C4-2B (cell line): ENCODE results near the gene TIPARP.
"Not testable (repeated sequence)": the region's sequence is repeated elsewhere in the genome, so short reads cannot be mapped to it uniquely, and the experiment has no call there.

Experiments
- H3K27ac ChIP-seq: fragments of 450-650 bp; 2 replicates; pipeline ENCODE4 v1.5.1; 2017
- ZFX ChIP-seq: fragments of 450-650 bp; IDR thresholded peaks from 2 replicates; pipeline ENCODE4 v1.6.1; 2017
- TF ChIP-seq, protein P1 (sequence below): fragments of 450-650 bp; conservative IDR thresholded peaks from 2 replicates; pipeline ENCODE4 v1.5.1; 2017; ENCODE audit warnings: mild to moderate bottlenecking

Gene TIPARP

DNA sequence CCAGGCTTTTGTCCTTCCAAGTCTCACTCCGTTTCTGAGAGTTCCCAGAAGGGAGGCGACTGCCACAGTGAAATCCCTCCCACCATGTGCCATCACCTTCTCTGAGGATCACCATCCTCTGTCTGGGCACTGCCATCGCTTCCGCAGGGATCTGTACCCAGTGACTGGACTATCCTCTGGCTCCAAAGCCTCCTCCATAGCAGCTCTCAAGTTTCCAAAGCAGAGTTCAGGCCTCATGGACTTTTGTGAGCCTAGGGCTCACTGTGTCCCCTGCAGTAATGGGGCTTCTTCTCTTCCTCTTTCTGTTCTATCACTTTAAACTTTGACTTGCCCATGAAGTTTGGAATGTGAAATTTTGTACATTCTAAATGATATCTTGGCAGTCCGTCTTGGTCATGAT lies 63.9 kb downstream of the TIPARP start:
- no peak overlapping the region for H3K27ac ChIP-seq
- TF ChIP-seq ZFX = no peak
- TF ChIP-seq, protein P1, sequence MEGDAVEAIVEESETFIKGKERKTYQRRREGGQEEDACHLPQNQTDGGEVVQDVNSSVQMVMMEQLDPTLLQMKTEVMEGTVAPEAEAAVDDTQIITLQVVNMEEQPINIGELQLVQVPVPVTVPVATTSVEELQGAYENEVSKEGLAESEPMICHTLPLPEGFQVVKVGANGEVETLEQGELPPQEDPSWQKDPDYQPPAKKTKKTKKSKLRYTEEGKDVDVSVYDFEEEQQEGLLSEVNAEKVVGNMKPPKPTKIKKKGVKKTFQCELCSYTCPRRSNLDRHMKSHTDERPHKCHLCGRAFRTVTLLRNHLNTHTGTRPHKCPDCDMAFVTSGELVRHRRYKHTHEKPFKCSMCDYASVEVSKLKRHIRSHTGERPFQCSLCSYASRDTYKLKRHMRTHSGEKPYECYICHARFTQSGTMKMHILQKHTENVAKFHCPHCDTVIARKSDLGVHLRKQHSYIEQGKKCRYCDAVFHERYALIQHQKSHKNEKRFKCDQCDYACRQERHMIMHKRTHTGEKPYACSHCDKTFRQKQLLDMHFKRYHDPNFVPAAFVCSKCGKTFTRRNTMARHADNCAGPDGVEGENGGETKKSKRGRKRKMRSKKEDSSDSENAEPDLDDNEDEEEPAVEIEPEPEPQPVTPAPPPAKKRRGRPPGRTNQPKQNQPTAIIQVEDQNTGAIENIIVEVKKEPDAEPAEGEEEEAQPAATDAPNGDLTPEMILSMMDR = no peak

DNA sequence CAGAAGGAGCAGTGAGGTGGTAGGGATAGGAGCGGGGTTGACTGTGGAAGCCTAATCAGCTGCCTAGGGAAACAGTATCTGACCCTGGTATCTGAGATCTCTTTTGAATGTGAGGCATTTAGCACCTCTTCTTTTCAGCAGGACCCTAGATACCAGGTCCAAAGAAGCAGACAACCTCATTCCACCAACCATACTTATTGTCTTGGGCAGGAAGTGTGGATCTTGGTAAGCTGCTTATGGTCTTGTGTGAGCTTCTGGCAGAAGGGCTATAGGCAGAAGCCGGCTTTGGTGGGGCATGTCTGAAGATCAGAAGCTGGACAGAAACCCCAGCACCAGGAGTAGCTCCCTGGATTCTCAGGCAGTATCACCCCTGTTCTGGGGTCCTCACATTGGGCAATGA lies 65.6 kb downstream of the TIPARP start:
- H3K27ac ChIP-seq = no peak overlapping the region
- no peak for TF ChIP-seq ZFX
- TF ChIP-seq, protein P1 = no peak

DNA sequence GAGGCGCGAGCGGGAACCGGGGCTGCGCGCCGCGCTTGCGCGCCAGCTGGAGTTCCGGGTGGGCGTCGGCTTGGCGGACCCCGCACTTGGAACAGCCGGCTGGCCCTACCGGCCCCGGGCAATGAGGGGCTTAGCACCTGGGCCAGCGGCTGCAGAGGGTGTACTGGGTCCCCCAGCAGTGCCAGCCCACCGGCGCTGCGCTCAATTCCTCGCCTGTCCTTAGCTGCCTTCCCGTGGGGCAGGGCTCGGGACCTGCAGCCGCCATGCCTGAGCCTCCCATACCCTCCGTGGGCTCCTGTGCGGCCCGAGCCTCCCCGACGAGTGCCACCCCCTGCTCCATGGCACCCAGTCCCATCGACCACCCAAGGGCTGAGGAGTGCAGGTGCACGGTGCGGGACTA lies 66.2 kb downstream of the TIPARP start:
- not testable (repeated sequence) for H3K27ac ChIP-seq

- no peak overlapping the region for H3K27ac ChIP-seq
- TF ChIP-seq, protein P1 = no peak
- TF ChIP-seq ZFX = no peak
Observed at GRCh38 chr3:156741935-156742334, 67.5 kb downstream of the TIPARP start.

GRCh38 chr3:156742401-156742800 lies 68.0 kb downstream of the TIPARP start:
- no peak overlapping the region for H3K27ac ChIP-seq
- TF ChIP-seq ZFX = no peak
- TF ChIP-seq, protein P1 = no peak

GRCh38 chr3:156743859-156744258 lies 69.5 kb downstream of the TIPARP start:
- no peak overlapping the region for H3K27ac ChIP-seq
- TF ChIP-seq ZFX = no peak
- TF ChIP-seq, protein P1 = no peak; the same call in 1 of the 2 replicates

DNA sequence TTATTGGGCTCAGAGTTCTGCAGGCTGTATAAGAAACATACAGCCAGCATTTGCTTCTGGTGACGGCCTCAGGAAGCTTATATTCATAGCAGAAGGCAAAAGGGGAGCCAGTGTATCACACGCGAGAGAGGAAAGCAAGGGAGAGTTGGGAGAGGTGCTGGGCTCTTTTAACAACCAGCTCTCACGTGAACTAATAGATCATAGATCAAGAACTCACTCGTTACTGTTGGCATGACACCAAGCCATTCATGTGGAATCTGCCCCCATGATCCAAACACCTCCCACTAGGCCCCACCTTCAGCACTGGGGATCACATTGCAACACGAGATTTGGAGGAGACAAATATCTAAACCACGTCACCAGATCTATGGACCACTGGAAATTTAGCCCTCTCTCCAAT lies 70.2 kb downstream of the TIPARP start:
- no peak overlapping the region for H3K27ac ChIP-seq
- no peak for TF ChIP-seq ZFX
- TF ChIP-seq, protein P1 = no peak

GRCh38 chr3:156745766-156746165 lies 71.4 kb downstream of the TIPARP start:
- no peak overlapping the region for H3K27ac ChIP-seq
- TF ChIP-seq, protein P1 = no peak
- no peak for TF ChIP-seq ZFX
